Urinary bladder (tissue), 4 donors: Measurements from ENCODE around the gene CLINT1. TPM values are rescaled to one million over a fixed set of nuclear protein-coding genes. Genes with fewer than 3 reads are reported as not detected.

Source experiments
- DNase-seq: peaks from one replicate; pipeline ENCODE4 v3.0.0-alpha.2; 2015; ENCODE audit errors: extremely low spot score
- H3K27ac ChIP-seq: one replicate; pipeline ENCODE4 v1.5.1; 2013; ENCODE audit warnings: low read depth, mild to moderate bottlenecking, moderate library complexity
- H3K36me3 ChIP-seq: one replicate; pipeline ENCODE4 v1.6.1; 2013; ENCODE audit warnings: mild to moderate bottlenecking, moderate library complexity; ENCODE audit not compliant: insufficient read depth
- H3K4me1 ChIP-seq: one replicate; pipeline ENCODE4 v1.6.1; 2013; ENCODE audit warnings: mild to moderate bottlenecking, moderate library complexity; ENCODE audit not compliant: insufficient read depth
- H3K4me3 ChIP-seq: one replicate; pipeline ENCODE4 v1.5.1; 2013; ENCODE audit warnings: low read depth, low read length
- WGBS: extraction: QIAGEN DNeasy Blood & Tissue Kit; methylation state at CpG from one replicate; pipeline ENCODE4 v1.1.7; 2013; 5-methylcytosine and 5-hydroxymethylcytosine counted together
- polyA plus RNA-seq: library from polyadenylated mRNA; stranded (reverse); fragments of 200-250 nt; gene quantifications from one replicate; pipeline ENCODE4 v1.2.3, GENCODE V29; 2013
- total RNA-seq: library from RNA; depleted of rRNA; stranded (reverse); fragments of >200 nt; gene quantifications from one replicate; pipeline ENCODE4 v1.2.3, GENCODE V29; 2014
- donor health status: healthy with polysubstance abuse.
- donor health status: healthy.

CLINT1 gene
- total and polyA plus RNA-seq, 2 donors = 46.8 to 131 TPM

- 90% methylated on average over 1 of the region's 1 CpG for WGBS
- no peak for DNase-seq
- Histone ChIP-seq H3K4me3 (no peak overlapping the region), H3K4me1 (no peaks in the 10 kb centered on the region), H3K27ac (no peak overlapping the region), H3K36me3 (no peaks in the 10 kb centered on the region)
Observed at GRCh38 chr5:157821405-157821804, 37.5 kb downstream of the CLINT1 start.

- no peaks in the 10 kb centered on the region for H3K4me1 ChIP-seq
- H3K4me3 ChIP-seq = no peak overlapping the region
- no peak overlapping the region for H3K27ac ChIP-seq
- 29% methylated on average over 6 of the region's 6 CpGs for WGBS
- peak; percentile 60 for DNase-seq
- no peaks in the 10 kb centered on the region for H3K36me3 ChIP-seq
Observed at GRCh38 chr5:157820593-157821252, 38.2 kb downstream of the CLINT1 start.

- no peak overlapping the region for H3K4me3 ChIP-seq
- peak overlapping the region; percentile 23 for H3K27ac ChIP-seq
- WGBS = 31% methylated on average over 3 of the region's 3 CpGs
- no peak for DNase-seq
- no peaks in the 10 kb centered on the region for H3K4me1 ChIP-seq
- H3K36me3 ChIP-seq = no peaks in the 10 kb centered on the region
Observed at GRCh38 chr5:157819502-157820115, 39.3 kb downstream of the CLINT1 start.

- 97% methylated on average over 2 of the region's 2 CpGs for WGBS
- Histone ChIP-seq H3K4me1 (no peaks in the 10 kb centered on the region), H3K27ac (no peak overlapping the region), H3K36me3 (no peaks in the 10 kb centered on the region), H3K4me3 (no peak overlapping the region)
- DNase-seq = no peak
Observed at GRCh38 chr5:157818368-157818767, 40.6 kb downstream of the CLINT1 start.

- H3K36me3 ChIP-seq = peaks cover under 1% of the 10 kb centered on the region
- DNase-seq = no peak
- 94% methylated on average over 2 of the region's 2 CpGs for WGBS
- no peak overlapping the region for H3K4me3 ChIP-seq
- no peak overlapping the region for H3K27ac ChIP-seq
- no peaks in the 10 kb centered on the region for H3K4me1 ChIP-seq
Observed at GRCh38 chr5:157817928-157818327, 41.0 kb downstream of the CLINT1 start.

- Histone ChIP-seq H3K27ac (no peak overlapping the region), H3K4me1 (no peaks in the 10 kb centered on the region), H3K36me3 (peaks cover 1% of the 10 kb centered on the region), H3K4me3 (no peak overlapping the region)
- WGBS = 63% methylated on average over 5 of the region's 5 CpGs
- DNase-seq = no peak
Observed at GRCh38 chr5:157817387-157817702, 41.6 kb downstream of the CLINT1 start.

GRCh38 chr5:157816682-157817386 lies 42.1 kb downstream of the CLINT1 start:
- H3K27ac ChIP-seq = no peak overlapping the region
- no peaks in the 10 kb centered on the region for H3K4me1 ChIP-seq
- DNase-seq = no peak

GRCh38 chr5:157812086-157812485 lies 46.9 kb downstream of the CLINT1 start:
- peaks cover 1% of the 10 kb centered on the region for H3K36me3 ChIP-seq
- 39% methylated on average over 2 of the region's 2 CpGs for WGBS
- no peak for DNase-seq
- H3K4me3 ChIP-seq = no peak overlapping the region
- no peak overlapping the region for H3K27ac ChIP-seq
- no peaks in the 10 kb centered on the region for H3K4me1 ChIP-seq

More at GRCh38 chr5:157816682-157817386, 42.1 kb downstream of the CLINT1 start:
- Histone ChIP-seq H3K4me3 (no peak overlapping the region), H3K36me3 (peaks cover 1% of the 10 kb centered on the region)
- 33% methylated on average over 1 of the region's 1 CpG for WGBS

GRCh38 chr5:157808043-157808442 lies 50.9 kb downstream of the CLINT1 start:
- H3K36me3 ChIP-seq = peaks cover 10% of the 10 kb centered on the region

GRCh38 chr5:157802736-157803135 lies 56.2 kb downstream of the CLINT1 start:
- no peak overlapping the region for H3K4me3 ChIP-seq
- peaks cover 9% of the 10 kb centered on the region for H3K36me3 ChIP-seq
- H3K4me1 ChIP-seq = no peaks in the 10 kb centered on the region
- H3K27ac ChIP-seq = no peak overlapping the region
- no peak for DNase-seq
- WGBS = 97% methylated on average over 6 of the region's 6 CpGs

More at GRCh38 chr5:157808043-157808442, 50.9 kb downstream of the CLINT1 start:
- no peak for DNase-seq
- Histone ChIP-seq H3K4me1 (no peaks in the 10 kb centered on the region), H3K4me3 (no peak overlapping the region), H3K27ac (no peak overlapping the region)
- 84% methylated on average over 2 of the region's 2 CpGs for WGBS

GRCh38 chr5:157800137-157800536 lies 58.8 kb downstream of the CLINT1 start:
- Histone ChIP-seq H3K36me3 (peaks cover 2% of the 10 kb centered on the region), H3K4me1 (no peaks in the 10 kb centered on the region), H3K27ac (no peak overlapping the region), H3K4me3 (no peak overlapping the region)
- WGBS = 80% methylated on average over 1 of the region's 1 CpG
- no peak for DNase-seq

- no peak overlapping the region for H3K4me3 ChIP-seq
- 89% methylated on average over 1 of the region's 1 CpG for WGBS
- no peaks in the 10 kb centered on the region for H3K4me1 ChIP-seq
- no peak for DNase-seq
- H3K36me3 ChIP-seq = peaks cover 2% of the 10 kb centered on the region
- no peak overlapping the region for H3K27ac ChIP-seq
Observed at GRCh38 chr5:157799578-157799977, 59.4 kb downstream of the CLINT1 start.

- WGBS = 77% methylated on average over 4 of the region's 4 CpGs
- H3K36me3 ChIP-seq = no peaks in the 10 kb centered on the region
Observed at GRCh38 chr5:157793301-157793700, 65.6 kb downstream of the CLINT1 start.

GRCh38 chr5:157785801-157786200 lies 73.1 kb downstream of the CLINT1 start:
- WGBS = 93% methylated on average over 3 of the region's 3 CpGs
- Histone ChIP-seq H3K27ac (no peak overlapping the region), H3K4me3 (no peak overlapping the region), H3K36me3 (peaks cover 2% of the 10 kb centered on the region), H3K4me1 (no peaks in the 10 kb centered on the region)
- DNase-seq = no peak

More at GRCh38 chr5:157793301-157793700, 65.6 kb downstream of the CLINT1 start:
- no peaks in the 10 kb centered on the region for H3K4me1 ChIP-seq
- H3K4me3 ChIP-seq = no peak overlapping the region
- no peak for DNase-seq
- no peak overlapping the region for H3K27ac ChIP-seq
